ENCODE results near the gene NCKAP5.

The NCKAP5 gene

DNA sequence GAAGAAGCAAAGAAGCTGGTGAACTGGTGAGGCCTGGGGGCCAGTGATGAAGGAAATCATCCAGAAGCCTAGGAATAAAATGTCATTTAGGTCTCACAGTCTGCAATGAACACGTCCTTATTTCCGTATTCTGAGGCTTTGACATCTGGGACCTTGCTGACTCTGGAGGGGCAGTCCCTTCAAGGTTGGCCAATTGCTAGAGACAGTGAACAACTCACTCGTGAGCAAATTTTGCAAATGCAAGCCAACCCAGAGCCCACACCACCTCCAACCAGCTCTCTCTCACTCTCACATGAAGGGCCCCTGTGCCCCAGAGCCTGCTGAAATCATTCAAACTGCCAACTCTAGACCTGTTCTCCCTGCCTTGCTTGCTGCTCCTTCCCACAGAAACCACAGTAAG, 619.2 kb downstream of the NCKAP5 start:
- DNase-seq (ENCODE audit: low read depth in 2 of 2), result no peak

DNA sequence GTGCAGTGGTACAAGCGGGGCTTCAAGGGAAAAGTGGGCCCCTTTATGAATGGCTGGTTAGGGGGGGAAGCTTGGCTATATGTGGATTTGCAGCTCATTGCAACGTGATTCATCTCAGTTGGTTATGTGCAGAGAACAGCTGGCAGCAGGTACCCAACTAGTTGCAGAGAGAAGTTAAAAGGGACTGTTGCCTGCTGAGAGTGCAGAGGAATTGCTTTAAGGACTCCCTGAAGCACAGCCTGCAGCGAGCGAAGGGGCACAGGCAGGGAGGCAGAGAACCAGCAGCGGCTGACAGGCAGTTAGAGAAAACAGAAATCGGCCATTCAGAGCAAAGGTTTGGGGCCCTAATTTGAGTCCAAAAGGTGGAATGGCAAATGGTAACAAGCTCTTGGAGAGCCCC, 620.1 kb downstream of the NCKAP5 start:
- no peak for DNase-seq (ENCODE audit: low read depth in 2 of 2)

DNA sequence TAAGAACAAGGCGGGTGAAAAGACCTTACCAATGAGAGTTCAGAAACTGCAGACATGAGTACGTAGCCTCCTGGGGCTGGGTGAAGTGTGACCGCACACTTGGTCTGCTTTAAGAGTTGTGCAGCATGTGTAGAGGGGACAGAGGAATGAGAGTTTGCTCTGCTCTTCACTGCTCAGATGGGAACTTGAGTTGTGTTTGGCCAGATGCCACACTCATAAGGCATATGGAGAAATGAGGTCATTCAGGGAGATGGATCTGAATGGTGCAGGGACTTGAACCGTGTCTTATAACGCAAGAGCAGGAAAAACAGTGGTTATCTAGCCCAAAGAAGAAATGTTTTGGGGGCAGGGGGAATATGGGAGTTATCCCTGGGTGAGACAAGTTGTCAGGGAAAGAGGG, 624.4 kb downstream of the NCKAP5 start:
- no peak for DNase-seq (ENCODE audit: low read depth in 2 of 2)

DNA sequence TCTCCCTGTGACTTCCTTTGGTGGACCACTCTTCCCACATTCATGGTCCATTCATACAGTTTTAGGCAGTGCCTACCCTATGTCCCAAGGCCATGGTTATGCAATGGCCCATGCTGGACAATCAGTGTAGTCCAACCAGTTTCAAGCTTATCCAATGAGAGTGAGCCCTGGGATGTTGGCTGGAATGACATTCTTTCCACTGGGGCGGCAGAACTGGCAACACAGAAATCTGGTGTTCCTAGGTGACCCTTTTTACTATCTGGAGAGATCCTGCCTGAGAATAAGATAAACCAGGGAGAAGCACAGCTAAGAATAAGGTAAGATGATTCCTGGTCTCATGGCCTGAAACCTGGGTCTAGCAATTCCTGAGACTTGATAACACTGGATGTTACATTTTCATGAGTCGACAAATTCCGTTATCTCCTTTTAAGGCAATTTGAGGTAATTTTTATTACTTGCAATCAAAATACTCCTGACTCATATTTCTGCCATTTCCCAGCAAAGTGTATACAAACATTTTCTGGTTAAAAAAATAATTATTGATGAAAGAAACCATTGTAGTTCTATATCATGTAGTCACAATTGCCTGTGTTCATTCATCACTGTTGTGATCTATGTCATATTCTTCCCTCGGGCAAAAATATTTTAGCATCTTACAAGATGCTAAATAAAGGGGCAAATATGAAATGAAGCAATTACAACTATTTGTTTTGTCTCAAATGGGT, 626.8 kb downstream of the NCKAP5 start:
- DNase-seq (ENCODE audit: low read depth in 2 of 2), result no peak

DNA sequence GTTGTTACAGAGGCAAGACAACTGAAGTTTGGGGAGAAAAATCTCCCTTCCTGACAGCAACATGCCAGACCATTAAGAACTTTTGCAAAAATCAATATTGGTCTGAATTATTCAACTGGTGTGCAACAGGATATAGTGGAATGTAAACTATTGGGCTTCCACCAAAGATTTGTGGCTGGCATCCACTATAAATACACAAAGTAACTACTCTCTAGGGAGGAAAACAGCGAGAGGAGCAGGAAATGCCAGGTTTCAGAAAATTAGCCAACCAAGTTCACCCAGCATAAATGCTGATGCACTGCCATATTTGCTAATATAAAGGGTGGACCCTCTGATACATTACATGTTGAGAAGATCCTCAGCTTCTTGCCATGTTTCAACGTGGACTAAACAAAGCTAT, 630.6 kb downstream of the NCKAP5 start:
- no peak for DNase-seq (ENCODE audit: low read depth in 2 of 2)

DNA sequence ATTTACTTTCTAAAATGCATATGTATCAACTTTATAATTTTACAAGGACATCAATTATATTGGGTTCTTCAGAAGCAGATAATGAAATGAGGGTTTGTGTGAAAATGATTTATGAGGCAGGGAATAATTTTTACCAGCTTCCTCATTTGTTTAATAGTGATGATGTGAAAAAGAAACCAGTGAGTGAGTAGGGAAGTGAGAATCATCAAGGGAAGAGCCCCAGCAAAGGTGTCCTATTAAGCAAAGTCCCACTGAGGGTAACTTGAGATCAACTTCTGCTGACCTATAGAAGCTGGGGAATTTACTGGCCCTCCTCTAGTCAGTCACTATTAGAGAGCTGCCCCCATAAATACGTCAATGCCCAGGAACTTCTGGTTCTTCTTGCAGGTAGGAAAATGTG, 631.5 kb downstream of the NCKAP5 start:
- DNase-seq (ENCODE audit: low read depth in 2 of 2), result no peak

DNA sequence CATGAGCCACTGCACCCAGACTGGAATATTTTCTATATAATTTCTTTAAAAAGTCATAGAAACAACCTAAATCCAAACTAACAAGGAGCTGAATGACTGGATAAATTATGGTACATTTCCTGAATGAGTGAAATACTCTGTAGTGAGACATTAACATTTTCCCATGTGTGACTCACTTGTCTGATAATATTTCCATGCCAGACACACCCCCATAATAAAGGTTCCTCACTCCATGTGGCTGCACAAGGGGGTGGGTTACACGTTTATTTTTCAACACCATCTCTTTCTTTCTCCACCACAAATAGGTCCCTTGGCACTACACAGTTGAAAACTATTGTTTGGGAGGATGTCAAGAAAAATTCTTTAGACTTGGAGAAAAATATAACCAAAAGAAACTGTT, 632.0 kb downstream of the NCKAP5 start:
- DNase-seq (ENCODE audit: low read depth in 2 of 2), result no peak

DNA sequence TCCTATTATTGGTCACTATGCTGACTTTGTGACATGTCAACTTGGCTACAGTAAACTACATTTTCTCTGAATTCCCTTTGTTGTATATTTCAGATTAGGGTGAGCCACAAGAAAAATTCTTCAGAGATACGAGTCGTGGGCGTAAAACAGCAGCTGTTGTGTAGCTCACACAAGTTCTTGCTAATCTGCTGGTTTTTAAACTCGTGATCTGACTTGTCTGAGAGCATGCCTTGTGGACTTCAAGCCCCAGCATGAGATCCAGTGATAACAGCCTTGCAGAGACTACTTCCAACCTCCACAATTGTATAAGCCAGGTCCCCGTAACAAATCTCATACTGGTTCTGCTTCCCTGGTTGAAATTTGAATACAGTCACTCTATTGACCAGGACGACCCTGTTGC, 638.5 kb downstream of the NCKAP5 start:
- no peak for DNase-seq (ENCODE audit: low read depth in 2 of 2)

DNA sequence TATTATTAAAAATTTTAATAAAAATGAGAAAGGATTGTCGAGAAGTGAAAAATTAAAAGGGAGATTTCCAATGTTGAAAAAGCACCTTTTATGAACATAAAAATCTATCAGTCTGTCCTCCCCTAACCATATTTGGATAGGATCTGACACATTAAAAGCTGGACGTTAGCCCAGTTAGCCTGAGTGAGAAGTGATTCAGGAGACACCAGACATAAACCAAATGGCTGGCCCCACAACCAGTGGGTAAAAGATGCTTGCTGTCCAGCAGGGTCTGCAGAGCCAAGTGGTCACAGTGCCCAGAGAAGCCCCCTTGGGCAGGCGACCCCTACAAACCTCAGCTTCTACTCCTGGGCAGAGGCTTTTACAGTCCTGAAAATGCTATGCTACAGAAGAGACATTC, 644.5 kb downstream of the NCKAP5 start:
- DNase-seq (ENCODE audit: low read depth in 2 of 2), result no peak

DNA sequence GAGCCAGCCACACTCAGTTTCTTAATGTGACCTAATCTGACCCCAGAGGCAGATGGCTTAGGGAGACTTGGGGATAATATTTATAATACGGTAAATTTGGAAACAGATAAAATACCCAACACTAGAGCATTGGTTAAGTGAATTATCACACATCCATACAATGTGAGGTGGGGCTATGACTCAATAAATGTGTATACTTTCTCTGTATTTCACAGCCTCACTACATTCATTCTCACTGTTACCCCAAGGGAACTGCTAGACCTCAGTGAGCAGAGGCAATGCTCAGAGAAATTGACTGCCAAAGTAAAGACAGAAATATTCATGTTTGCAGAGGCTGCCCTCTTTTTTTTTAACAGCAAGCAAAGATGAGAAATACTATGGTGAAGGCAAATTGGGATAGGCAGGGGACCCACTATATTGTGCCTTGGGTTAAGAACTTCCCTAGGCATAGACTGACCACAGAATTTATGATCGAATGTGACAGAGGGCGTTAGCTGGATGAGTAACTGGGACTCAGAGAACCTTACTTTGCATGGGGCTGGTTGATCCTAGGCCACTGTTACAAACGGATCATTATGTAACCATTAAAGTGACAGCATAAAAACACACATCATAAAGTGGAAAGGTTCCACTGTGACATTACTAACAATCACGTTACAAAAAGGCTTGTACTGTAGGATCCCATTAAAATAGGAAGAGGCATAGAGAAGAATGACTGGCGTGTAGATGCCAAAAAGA, 652.3 kb downstream of the NCKAP5 start:
- no peak for DNase-seq (ENCODE audit: low read depth in 2 of 2)

DNA sequence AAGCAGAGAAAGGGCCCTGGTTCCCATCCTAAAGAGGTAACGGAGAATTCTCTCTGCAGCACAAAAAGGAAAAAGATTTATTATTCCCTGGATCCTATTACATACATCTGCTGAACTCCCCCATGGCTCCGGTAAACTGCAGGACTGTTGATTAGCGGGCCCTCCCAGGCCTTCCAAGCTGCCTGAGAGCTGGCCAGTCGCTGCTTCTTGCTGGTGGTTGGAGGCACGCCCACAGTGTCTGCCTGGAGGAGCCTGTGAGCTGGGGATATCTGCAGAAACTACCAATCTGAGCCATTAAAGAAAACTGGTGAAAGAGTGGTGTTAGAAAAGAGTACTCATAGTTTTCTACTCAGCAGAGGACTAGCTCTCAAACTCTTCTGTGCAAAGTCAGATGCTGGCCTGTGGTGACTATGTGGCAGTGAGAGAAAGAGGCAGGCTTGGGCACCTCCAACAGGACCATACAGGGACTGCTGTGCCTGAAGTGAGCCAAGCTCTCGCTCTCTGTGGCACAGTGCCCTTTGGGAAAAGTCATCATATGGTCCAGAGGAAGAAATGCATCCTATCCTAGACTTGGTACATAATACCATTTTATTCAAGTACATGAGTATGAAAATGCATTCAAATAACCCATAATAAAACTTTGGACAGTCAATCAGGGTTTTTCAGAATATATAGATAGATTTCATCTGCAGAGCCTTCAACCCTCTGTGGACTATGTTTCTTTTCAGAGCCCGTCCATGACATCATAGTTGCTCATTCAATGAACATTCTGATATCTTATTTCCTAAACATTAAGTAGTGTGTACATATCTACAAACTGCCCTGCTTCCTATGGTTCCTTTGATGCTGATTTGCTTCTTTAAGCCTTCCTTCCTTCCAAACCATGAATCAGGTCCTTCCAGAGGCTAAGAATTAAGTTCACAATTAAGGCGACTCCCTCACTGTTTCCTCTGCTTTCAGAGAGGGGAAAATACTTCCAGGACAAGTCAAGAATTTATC, 656.2 kb downstream of the NCKAP5 start:
- no peak for DNase-seq (ENCODE audit: low read depth in 2 of 2)

DNA sequence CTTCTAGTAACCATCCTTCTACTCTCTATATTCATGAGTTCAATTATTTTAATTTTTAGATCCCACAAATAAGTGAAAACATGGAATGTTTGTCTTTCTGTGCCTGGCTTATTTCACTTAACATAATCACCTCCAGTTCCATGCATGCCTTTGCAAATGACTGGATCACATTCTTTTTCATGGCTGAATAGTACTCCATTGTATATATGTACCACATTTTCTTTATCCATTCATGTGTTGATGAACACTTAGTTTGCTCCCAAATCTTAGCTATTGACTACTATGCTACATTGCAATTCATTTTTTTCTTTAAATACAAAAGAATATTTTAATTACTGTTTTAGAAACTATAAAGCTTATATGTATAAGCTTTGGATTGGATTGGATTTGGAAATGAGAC, 657.8 kb downstream of the NCKAP5 start:
- DNase-seq (ENCODE audit: low read depth in 2 of 2), result no peak

DNA sequence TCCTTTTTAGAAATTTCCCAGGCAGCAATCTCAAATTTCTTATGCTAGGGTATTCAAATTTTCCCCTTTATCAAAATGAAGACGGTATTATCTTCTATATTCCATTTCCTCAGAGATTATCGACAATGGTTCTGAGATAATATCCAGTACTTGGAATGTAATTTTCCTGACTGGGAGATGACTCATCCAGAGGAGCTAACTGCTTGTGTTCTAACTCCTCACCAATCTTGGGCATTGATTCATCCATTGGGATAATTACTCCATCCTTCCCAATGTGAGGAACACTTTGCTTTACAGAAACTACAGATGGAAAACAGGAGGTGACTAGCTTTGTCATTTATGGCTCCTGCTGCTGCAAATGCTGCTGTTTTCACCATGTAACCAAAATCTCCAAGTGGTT, 658.8 kb downstream of the NCKAP5 start:
- no peak for DNase-seq (ENCODE audit: low read depth in 2 of 2)

DNA sequence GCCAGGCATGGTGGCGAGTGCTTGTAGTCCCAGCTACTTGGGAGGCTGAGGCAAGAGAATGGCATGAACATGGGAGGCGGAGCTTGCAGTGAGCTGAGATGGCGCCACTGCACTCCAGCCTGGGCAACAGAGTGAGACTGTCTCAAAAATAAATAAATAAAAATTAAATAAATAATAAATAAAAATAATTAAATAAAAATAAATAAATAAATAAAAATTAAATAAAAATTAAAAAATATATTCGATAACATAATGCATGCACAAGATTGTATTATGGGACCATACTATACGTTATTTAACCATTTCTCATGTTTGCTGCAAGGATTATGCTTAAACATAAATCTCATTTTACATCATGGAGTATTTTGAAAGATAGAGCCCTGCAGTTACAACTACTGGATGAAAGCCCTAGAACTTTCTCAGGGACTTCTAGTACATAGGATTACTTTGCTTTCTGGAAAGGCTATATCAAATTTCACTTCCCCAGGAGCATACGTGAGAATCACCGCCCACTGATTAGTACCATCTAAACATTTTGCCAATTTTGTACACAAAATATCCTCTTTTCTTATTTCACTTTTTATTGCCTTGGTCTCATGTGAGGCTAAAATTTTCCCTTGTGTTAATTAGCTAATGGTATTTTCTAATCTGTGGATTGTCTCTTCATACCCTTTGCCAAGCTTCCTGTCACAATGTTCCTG, 664.0 kb downstream of the NCKAP5 start:
- no peak for DNase-seq (ENCODE audit: low read depth in 2 of 2)

DNA sequence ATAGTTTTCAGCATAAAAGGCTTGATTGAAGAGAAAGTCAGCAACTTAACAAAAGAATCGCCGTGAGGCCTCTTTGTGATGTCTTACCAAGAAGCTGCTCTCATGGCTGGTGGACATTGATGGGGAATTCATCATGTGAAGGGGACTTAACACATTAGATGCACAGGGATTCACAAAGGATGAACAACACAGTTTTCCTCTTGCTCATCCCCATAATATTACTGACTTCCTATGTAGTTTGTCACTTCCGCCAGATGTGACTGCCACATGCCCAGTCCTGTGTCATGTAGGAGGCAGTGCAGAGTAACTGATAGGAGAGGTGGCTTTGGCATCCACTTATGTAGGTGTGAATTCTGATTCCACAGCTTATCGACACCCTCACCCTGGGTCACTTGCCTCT, 665.6 kb downstream of the NCKAP5 start:
- no peak for DNase-seq (ENCODE audit: low read depth in 2 of 2)

DNA sequence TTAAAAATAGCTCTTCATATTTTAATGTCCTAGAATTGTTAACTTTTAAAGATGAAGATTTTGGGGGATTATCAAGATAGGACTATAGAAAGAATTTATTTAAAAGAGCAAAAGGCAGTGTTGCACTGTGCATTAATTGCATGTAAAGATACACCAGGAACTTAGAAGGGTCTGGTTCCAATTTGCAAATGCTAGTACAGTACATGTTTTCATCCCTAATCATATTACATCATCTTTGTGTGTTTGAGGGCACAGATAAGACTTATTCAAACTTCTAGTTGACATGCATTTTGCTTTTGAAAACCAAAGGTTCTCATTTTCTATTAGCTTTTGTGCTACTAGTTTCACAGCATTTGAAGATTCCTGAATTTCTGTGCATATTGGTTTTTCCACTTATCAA, 666.6 kb downstream of the NCKAP5 start:
- DNase-seq (ENCODE audit: low read depth in 2 of 2), result no peak

DNA sequence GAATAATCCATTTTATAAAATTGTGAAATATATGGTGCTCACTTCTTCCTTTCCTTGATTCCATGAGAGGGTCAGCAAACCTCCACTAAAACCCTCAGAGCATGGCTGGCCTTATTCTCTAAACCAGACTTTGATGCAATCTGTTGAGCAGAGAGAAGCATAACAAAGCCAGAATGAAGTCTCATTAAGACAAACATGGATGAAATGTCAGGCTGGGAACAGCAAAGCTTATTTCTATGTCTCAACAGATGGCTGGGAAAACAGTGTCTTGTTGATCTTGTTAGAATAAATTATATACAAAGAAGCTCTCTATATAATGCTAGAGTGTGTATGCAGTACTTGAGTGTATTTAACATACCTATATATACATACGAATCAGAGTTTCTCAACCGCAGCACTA, 671.2 kb downstream of the NCKAP5 start:
- DNase-seq (ENCODE audit: low read depth in 2 of 2), result no peak

DNA sequence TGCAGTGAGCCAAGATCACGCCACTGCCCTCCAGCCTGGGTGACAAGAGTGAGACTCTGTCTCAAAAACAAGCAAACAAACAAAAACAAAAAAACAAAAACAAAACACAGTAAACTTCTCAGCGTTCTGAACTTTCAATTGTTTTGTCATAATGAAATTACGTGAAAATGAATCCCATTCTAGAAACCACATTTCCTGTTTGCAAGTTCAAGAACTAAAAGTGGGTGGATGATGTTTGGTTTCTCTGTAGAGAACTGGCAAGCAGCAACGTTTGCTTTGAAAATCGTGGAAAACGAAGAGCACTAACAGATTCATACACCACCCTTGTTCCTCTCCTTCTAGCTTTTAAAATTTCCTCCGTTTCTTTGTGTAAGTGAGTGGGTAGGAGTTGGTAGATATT, 672.2 kb downstream of the NCKAP5 start:
- no peak for DNase-seq (ENCODE audit: low read depth in 2 of 2)

DNA sequence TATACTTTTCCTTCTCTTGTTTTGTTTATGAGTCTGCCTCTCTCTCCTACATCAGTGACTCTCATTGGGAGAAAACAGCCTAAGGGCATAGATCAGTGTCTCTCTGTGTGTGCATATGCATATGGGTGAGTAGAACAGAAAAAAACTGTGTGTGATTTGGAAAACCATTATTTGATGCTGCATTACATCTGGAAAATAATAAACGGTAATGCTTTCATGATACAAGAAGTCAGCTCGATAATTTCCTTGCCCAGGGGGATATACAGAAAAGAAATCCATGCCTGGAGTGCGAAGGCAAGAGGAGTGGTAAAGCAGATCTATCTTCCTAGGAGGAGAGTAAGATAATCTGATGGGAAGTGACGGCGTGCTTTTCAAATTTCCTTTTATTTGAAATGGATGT, 676.8 kb downstream of the NCKAP5 start:
- DNase-seq (ENCODE audit: low read depth in 2 of 2), result no peak

DNA sequence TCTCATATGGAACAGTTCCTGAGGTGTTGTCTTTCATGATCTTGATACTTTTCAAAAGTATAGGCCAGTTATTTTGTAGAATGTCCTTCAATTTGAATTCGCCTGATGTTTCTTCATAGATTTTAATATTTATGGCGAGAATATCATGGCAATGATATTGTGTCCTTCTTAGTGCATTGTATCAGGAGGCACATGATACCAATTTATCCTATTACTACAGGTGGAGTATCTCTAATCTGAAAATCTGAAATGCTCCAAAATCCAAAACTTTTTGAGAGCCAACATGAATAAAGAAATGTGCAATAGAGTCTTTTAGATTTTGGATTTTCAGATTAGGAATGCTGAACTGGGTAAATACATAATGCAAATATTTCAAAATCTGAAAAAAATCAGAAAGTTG, 681.7 kb downstream of the NCKAP5 start:
- DNase-seq (ENCODE audit: low read depth in 2 of 2), result no peak

DNA sequence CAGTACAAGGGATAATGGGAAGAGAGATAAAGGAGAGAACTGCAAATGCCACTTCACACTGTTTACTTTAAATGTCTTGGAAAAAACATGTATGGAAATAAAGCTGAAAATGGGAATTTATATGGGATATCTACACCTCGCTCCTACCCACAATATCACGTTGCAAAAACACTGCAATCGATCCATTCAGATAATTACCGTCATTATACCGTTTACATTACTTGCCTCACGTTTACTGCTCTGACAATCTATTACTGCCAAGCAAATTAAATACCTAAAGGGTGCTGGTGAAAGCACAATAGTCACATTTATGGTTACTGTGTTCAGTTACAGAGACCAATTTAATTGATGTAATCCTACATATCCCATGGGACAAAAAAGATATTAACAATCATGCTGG, 683.6 kb downstream of the NCKAP5 start:
- DNase-seq (ENCODE audit: low read depth in 2 of 2), result no peak

DNA sequence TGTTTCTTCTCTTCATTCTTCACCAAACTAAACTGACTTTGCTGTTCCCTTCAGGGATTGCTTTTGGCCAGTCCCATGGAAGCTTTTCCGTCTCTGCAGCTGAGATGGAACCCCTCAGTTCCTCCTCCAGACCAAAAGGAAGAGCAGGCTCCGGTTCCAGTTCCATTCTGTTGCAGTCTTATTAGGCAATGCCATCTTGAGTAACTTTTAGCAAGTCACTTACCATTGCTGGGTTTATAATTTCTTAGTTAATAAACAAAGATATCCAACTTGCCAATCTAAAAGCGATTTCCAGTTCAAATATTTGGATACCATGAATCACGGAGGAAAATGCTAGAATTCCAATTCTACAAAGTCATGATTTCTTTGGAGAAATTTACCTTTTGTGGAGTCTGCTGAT, 684.0 kb downstream of the NCKAP5 start:
- no peak for DNase-seq (ENCODE audit: low read depth in 2 of 2)

Measured in stimulated activated CD8-positive, alpha-beta memory T cell treated with anti-CD3 and anti-CD28 coated beads, Interleukin-15, amount 100 ng/mL, for 48 hours (primary cell).